SK-N-SH (cell line): Measurements from ENCODE around the gene DMRT1. TPM values are rescaled to one million over a fixed set of nuclear protein-coding genes. Genes with fewer than 3 reads are reported as not detected.
A peak's percentile ranks its signal among the peaks of the same experiment; 100 is the strongest.

Experiments
- CTCF ChIA-PET: fragments of 300-600, 350-600 bp; formaldehyde crosslinking; extraction: SDS; loops from one replicate; lab custom pipeline; 2021; lab: Yijun Ruan, JAX
- POLR2A ChIA-PET: fragments of 350-600 bp; sonication (Branson Sonifier 250); formaldehyde crosslinking; extraction: SDS; loops from one replicate; lab custom pipeline; 2020; ENCODE audit warnings: antibody characterized with exemption, inconsistent platforms; lab: Yijun Ruan, JAX
- DNase-seq: peaks from one replicate; pipeline ENCODE4 v3.0.0; 2012
- H2AFZ ChIP-seq: fragments of 200-600 bp; sonication (generic); 2 replicates; pipeline ENCODE4 v1.8.1; 2016; ENCODE audit warnings: antibody characterized with exemption, mild to moderate bottlenecking, low read depth
- H3F3A ChIP-seq: fragments of 200-600 bp; sonication (generic); replicated peaks from 2 replicates; pipeline ENCODE3; 2016; ENCODE audit warnings: antibody characterized with exemption, mild to moderate bottlenecking; ENCODE audit not compliant: insufficient read depth
- H3K27ac ChIP-seq, 2 experiments: fragments of 200-500 bp in 1 of 2; fragments of 200-600 bp in 1 of 2; sonication (Bioruptor generic) in 1 of 2; sonication (generic), shearing (Covaris generic) in 1 of 2; 2 replicates each; pipeline versions ENCODE4 v1.5.1 to v1.6.1; 2014 to 2016; ENCODE audit warnings: low read depth in 2 of 2, inconsistent platforms in 1 of 2, low read length in 1 of 2, mild to moderate bottlenecking in 1 of 2, mixed read lengths in 1 of 2
- H3K27me3 ChIP-seq: fragments of 200-600 bp; sonication (generic), shearing (Covaris generic); 2 replicates; pipeline ENCODE4 v1.6.1; 2016; ENCODE audit warnings: mixed run types; ENCODE audit not compliant: insufficient read depth
- H3K36me3 ChIP-seq, 2 experiments: fragments of 200-500 bp in 1 of 2; fragments of 200-600 bp in 1 of 2; sonication (Bioruptor generic) in 1 of 2; sonication (generic) in 1 of 2; replicated peaks in 1 of 2; 2 replicates each; pipeline versions ENCODE3 to v1.5.1; 2014 to 2016; ENCODE audit warnings: low read length in 1 of 2, mild to moderate bottlenecking in 1 of 2; ENCODE audit not compliant: insufficient read depth in 2 of 2, control insufficient read depth in 1 of 2
- H3K4me1 ChIP-seq, 2 experiments: fragments of 200-500 bp in 1 of 2; fragments of 200-600 bp in 1 of 2; sonication (Bioruptor generic) in 1 of 2; sonication (generic), shearing (Covaris generic) in 1 of 2; 2 replicates each; pipeline versions ENCODE4 v1.5.1 to v1.6.1; 2014 to 2016; ENCODE audit warnings: low read depth in 1 of 2, low read length in 1 of 2, mixed run types in 1 of 2; ENCODE audit not compliant: insufficient read depth in 2 of 2, control insufficient read depth in 1 of 2
- H3K4me2 ChIP-seq: fragments of 200-600 bp; sonication (generic), shearing (Covaris generic); 2 replicates; pipeline ENCODE4 v1.6.1; 2017; ENCODE audit warnings: mixed run types
- H3K4me3 ChIP-seq, 2 experiments: fragments of 200-500 bp in 1 of 2; fragments of 200-600 bp in 1 of 2; sonication (Bioruptor generic) in 1 of 2; sonication (generic), shearing (Covaris generic) in 1 of 2; 2 replicates each; pipeline versions ENCODE4 v1.5.1 to v1.8.1; 2014 to 2016; ENCODE audit warnings: low read depth in 2 of 2, inconsistent platforms in 1 of 2, low read length in 1 of 2, mild to moderate bottlenecking in 1 of 2, mixed read lengths in 1 of 2, moderate library complexity in 1 of 2
- H3K79me2 ChIP-seq: fragments of 200-600 bp; sonication (generic); 2 replicates; pipeline ENCODE4 v1.8.1; 2017; ENCODE audit warnings: mild to moderate bottlenecking; ENCODE audit not compliant: insufficient read depth
- H3K9ac ChIP-seq: fragments of 200-600 bp; sonication (generic); 2 replicates; pipeline ENCODE4 v1.6.1; 2017; ENCODE audit warnings: mixed run types
- H3K9me2 ChIP-seq: fragments of 200-600 bp; sonication (generic); 2 replicates; pipeline ENCODE4 v1.6.1; 2017; ENCODE audit warnings: mixed run types
- H3K9me3 ChIP-seq: fragments of 200-600 bp; sonication (generic); 2 replicates; pipeline ENCODE4 v1.6.1; 2017; ENCODE audit warnings: mixed run types, mild to moderate bottlenecking, moderate library complexity
- H4K20me1 ChIP-seq: fragments of 200-600 bp; sonication (generic); 2 replicates; pipeline ENCODE4 v1.6.1; 2017; ENCODE audit warnings: mild to moderate bottlenecking, mixed run types; ENCODE audit not compliant: insufficient read depth
- EP300 ChIP-seq, 2 experiments: IDR thresholded peaks; 2 replicates each; pipeline versions ENCODE4 v1.4.0 to v1.6.1; 2012; ENCODE audit warnings: borderline replicate concordance in 1 of 2, low read depth in 1 of 2, low read length in 1 of 2
- FOSL2 ChIP-seq: IDR thresholded peaks from 2 replicates; pipeline ENCODE4 v1.4.0; 2012; ENCODE audit warnings: low read depth, mild to moderate bottlenecking, moderate library complexity, borderline replicate concordance
- FOXM1 ChIP-seq: IDR thresholded peaks from 2 replicates; pipeline ENCODE4 v1.4.0; 2012; ENCODE audit warnings: low read depth, mild to moderate bottlenecking
- GATA2 ChIP-seq: sonication (generic); formaldehyde crosslinking; IDR thresholded peaks from 2 replicates; pipeline ENCODE4 v1.5.0; 2020; ENCODE audit warnings: mild to moderate bottlenecking, missing genetic modification reagents
- JUND ChIP-seq: IDR thresholded peaks from 2 replicates; pipeline ENCODE4 v1.4.0; 2012
- POLR2AphosphoS5 ChIP-seq: IDR thresholded peaks from 2 replicates; pipeline ENCODE4 v1.6.1; 2012; ENCODE audit warnings: low read depth, low read length
- RFX5 ChIP-seq: IDR thresholded peaks from 2 replicates; pipeline ENCODE4 v1.6.1; 2012; ENCODE audit warnings: mild to moderate bottlenecking, improper control_type of control experiment, low read length
- RXRA ChIP-seq: IDR thresholded peaks from 2 replicates; pipeline ENCODE4 v1.4.0; 2012; ENCODE audit warnings: low read depth, mild to moderate bottlenecking, borderline replicate concordance
- SIN3A ChIP-seq: IDR thresholded peaks from 2 replicates; pipeline ENCODE4 v1.6.1; 2012; ENCODE audit warnings: low read depth, mild to moderate bottlenecking, low read length, moderate library complexity, borderline replicate concordance
- TAF1 ChIP-seq: IDR thresholded peaks from 2 replicates; pipeline ENCODE4 v1.6.1; 2012; ENCODE audit warnings: low read depth, mild to moderate bottlenecking, low read length, moderate library complexity, borderline replicate concordance
- TEAD4 ChIP-seq: IDR thresholded peaks from 2 replicates; pipeline ENCODE4 v1.4.0; 2012; ENCODE audit warnings: mild to moderate bottlenecking, borderline replicate concordance; ENCODE audit not compliant: insufficient read depth
- YY1 ChIP-seq: IDR thresholded peaks from 2 replicates; pipeline ENCODE4 v1.4.0; 2012; ENCODE audit warnings: low read depth, mild to moderate bottlenecking
- WGBS: methylation state at CpG from one replicate; pipeline ENCODE4 v1.1.6; 2017; ENCODE audit warnings: low lambda C conversion rate; 5-methylcytosine and 5-hydroxymethylcytosine counted together
- polyA plus RNA-seq, 3 experiments: library from polyadenylated mRNA; depleted of rRNA; stranded (reverse); fragments of >200 nt; gene quantifications; 2 replicates each; pipeline ENCODE4 v1.2.3, GENCODE V29; 2012
- TF ChIP-seq, protein P1 (sequence below): fragments of 200-600 bp; sonication (generic); IDR thresholded peaks from 2 replicates; pipeline ENCODE4 v1.6.1; 2017; ENCODE audit warnings: antibody characterized with exemption, mild to moderate bottlenecking, moderate library complexity
- TF ChIP-seq, protein P2 (sequence below): IDR thresholded peaks from 2 replicates; pipeline ENCODE4 v1.4.0; 2012; ENCODE audit warnings: low read depth, borderline replicate concordance
- TF ChIP-seq, protein P3 (sequence below): IDR thresholded peaks from 2 replicates; pipeline ENCODE4 v1.6.1; 2012; ENCODE audit warnings: mild to moderate bottlenecking, low read depth, low read length, moderate library complexity
- TF ChIP-seq, protein P4 (sequence below): fragments of 150-350 bp; IDR thresholded peaks from 2 replicates; pipeline ENCODE4 v1.6.1; 2017; ENCODE audit warnings: antibody characterized with exemption, low read length, low read depth, borderline replicate concordance

The DMRT1 gene
- polyA plus RNA-seq, 1 of the 3 experiments (the other 2 are of a cell fraction): not detected

DNA sequence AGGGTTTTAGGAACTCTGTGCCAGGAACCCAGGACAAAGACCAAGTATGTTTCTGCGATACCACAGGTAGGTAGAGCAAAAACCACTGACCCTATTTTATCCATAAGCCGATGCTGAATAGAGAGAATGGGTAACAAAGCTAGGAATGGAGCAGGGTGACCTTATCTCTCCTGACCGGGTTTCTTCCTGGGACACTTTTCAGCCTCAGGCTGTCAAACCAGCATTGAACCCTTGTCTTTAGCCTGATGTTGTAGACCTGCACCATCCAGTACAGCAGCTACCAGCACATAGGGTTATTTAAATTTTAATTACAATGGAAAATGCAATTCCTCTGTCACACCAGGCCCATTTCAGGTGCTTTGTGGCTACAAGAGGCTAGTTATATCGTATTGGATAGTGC lies 91.9 kb downstream of the DMRT1 start:
- no peaks in the 10 kb centered on the region for H3K9me3 ChIP-seq
- H3K36me3 ChIP-seq: no peaks in the 10 kb centered on the region
- no peak overlapping the region for H2AFZ ChIP-seq
- peaks cover 27% of the 10 kb centered on the region; the same call in 1 of the 2 replicates for H3K27me3 ChIP-seq
- no peak overlapping the region for H3K27ac ChIP-seq
- DNase-seq: no peak
- H3K9me2 ChIP-seq: no peaks in the 10 kb centered on the region
- 14% methylated on average over 4 of the region's 4 CpGs for WGBS
- H3K4me2 ChIP-seq: no peak overlapping the region
- peaks cover 0 to 2% of the 10 kb centered on the region in 2 experiments; a peak in 1 of 4 replicates for H3K4me1 ChIP-seq
- no peaks in the 10 kb centered on the region for H3K79me2 ChIP-seq
- no peak overlapping the region for H3K4me3 ChIP-seq
- no peaks in the 10 kb centered on the region for H4K20me1 ChIP-seq
- TF ChIP-seq, protein P1, sequence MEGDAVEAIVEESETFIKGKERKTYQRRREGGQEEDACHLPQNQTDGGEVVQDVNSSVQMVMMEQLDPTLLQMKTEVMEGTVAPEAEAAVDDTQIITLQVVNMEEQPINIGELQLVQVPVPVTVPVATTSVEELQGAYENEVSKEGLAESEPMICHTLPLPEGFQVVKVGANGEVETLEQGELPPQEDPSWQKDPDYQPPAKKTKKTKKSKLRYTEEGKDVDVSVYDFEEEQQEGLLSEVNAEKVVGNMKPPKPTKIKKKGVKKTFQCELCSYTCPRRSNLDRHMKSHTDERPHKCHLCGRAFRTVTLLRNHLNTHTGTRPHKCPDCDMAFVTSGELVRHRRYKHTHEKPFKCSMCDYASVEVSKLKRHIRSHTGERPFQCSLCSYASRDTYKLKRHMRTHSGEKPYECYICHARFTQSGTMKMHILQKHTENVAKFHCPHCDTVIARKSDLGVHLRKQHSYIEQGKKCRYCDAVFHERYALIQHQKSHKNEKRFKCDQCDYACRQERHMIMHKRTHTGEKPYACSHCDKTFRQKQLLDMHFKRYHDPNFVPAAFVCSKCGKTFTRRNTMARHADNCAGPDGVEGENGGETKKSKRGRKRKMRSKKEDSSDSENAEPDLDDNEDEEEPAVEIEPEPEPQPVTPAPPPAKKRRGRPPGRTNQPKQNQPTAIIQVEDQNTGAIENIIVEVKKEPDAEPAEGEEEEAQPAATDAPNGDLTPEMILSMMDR: no peak
- TF ChIP-seq EP300 (IDR thresholded peaks at IDR 0.05; ENCODE audit: borderline replicate concordance in 1 of 2, low read depth in 1 of 2, low read length in 1 of 2): no peak
- TF ChIP-seq, protein P2, sequence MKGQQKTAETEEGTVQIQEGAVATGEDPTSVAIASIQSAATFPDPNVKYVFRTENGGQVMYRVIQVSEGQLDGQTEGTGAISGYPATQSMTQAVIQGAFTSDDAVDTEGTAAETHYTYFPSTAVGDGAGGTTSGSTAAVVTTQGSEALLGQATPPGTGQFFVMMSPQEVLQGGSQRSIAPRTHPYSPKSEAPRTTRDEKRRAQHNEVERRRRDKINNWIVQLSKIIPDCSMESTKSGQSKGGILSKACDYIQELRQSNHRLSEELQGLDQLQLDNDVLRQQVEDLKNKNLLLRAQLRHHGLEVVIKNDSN: no peak
- TF ChIP-seq SIN3A: no peak
- TF ChIP-seq FOXM1: no peak
- TF ChIP-seq, protein P3, sequence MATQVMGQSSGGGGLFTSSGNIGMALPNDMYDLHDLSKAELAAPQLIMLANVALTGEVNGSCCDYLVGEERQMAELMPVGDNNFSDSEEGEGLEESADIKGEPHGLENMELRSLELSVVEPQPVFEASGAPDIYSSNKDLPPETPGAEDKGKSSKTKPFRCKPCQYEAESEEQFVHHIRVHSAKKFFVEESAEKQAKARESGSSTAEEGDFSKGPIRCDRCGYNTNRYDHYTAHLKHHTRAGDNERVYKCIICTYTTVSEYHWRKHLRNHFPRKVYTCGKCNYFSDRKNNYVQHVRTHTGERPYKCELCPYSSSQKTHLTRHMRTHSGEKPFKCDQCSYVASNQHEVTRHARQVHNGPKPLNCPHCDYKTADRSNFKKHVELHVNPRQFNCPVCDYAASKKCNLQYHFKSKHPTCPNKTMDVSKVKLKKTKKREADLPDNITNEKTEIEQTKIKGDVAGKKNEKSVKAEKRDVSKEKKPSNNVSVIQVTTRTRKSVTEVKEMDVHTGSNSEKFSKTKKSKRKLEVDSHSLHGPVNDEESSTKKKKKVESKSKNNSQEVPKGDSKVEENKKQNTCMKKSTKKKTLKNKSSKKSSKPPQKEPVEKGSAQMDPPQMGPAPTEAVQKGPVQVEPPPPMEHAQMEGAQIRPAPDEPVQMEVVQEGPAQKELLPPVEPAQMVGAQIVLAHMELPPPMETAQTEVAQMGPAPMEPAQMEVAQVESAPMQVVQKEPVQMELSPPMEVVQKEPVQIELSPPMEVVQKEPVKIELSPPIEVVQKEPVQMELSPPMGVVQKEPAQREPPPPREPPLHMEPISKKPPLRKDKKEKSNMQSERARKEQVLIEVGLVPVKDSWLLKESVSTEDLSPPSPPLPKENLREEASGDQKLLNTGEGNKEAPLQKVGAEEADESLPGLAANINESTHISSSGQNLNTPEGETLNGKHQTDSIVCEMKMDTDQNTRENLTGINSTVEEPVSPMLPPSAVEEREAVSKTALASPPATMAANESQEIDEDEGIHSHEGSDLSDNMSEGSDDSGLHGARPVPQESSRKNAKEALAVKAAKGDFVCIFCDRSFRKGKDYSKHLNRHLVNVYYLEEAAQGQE: no peak
- no peaks in the 10 kb centered on the region for H3F3A ChIP-seq
- ChIA-PET CTCF (no interaction called here), POLR2A (no interaction called here)
- no peak overlapping the region for H3K9ac ChIP-seq

DNA sequence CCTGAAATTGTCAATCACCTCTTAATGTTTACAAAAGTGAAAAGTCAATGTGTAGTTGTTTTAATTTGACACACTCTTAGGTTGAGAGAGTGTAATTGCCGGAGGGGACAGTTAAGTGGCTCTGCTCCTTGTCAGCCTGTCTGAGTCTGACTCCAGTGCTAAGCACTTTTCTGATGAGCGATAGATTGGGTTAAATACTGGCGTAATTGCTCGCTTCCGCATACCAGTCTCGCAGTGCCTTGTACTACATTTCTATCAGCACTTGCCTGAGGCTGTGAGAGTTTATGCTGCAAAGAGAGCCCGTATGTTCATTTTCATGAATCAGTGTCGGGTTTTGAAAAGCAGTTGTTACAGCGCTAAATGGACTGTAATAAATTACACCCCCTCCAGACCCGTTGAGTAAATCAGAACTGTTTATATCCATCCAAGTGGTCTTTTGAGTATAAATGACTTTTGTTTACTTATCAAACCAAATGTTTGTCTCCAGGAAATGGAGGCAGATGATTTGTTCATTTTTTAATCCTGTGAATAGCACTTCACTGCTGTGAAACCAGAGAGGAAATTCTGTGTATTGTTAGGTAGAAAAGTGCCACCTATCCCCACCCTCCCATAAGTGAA lies 94.0 kb downstream of the DMRT1 start:
- H3K4me1 ChIP-seq: peaks cover 0 to 2% of the 10 kb centered on the region in 2 experiments; a peak in 1 of 4 replicates
- no peaks in the 10 kb centered on the region for H4K20me1 ChIP-seq
- no peak overlapping the region for H3K27ac ChIP-seq
- H3K4me2 ChIP-seq: no peak overlapping the region
- H3K4me3 ChIP-seq: no peak overlapping the region
- H2AFZ ChIP-seq: no peak overlapping the region
- H3K9me3 ChIP-seq: no peaks in the 10 kb centered on the region
- POLR2A ChIA-PET: no interaction called here
- no peaks in the 10 kb centered on the region for H3F3A ChIP-seq
- no peaks in the 10 kb centered on the region for H3K9me2 ChIP-seq
- no peak overlapping the region for H3K9ac ChIP-seq
- 6% methylated on average over 10 of the region's 10 CpGs for WGBS
- CTCF ChIA-PET: no interaction called here
- H3K27me3 ChIP-seq: peaks cover 27% of the 10 kb centered on the region; the same call in 1 of the 2 replicates
- H3K36me3 ChIP-seq: no peaks in the 10 kb centered on the region
- no peaks in the 10 kb centered on the region for H3K79me2 ChIP-seq
- peak; percentile 10 for DNase-seq
- TF ChIP-seq GATA2 (no peak), JUND (no peak), YY1 (no peak), POLR2AphosphoS5 (no peak), RXRA (no peak), RFX5 (no peak), TEAD4 (no peak), FOSL2 (no peak), TAF1 (no peak)
- TF ChIP-seq, protein P4, sequence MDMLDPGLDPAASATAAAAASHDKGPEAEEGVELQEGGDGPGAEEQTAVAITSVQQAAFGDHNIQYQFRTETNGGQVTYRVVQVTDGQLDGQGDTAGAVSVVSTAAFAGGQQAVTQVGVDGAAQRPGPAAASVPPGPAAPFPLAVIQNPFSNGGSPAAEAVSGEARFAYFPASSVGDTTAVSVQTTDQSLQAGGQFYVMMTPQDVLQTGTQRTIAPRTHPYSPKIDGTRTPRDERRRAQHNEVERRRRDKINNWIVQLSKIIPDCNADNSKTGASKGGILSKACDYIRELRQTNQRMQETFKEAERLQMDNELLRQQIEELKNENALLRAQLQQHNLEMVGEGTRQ: no peak
- TF ChIP-seq, protein P3: no peak
